Activated CD4-positive, CD25-positive, alpha-beta regulatory T cell treated with anti-CD3 and anti-CD28 coated beads, Interleukin-2, amount 50 U/mL, for 24 hours (primary cell): ENCODE results near the gene MAPRE2.
A peak's percentile ranks its signal among the peaks of the same experiment; 100 is the strongest.
"Not testable (repeated sequence)": the region's sequence is repeated elsewhere in the genome, so short reads cannot be mapped to it uniquely, and the experiment has no call there.

Experiments used
- ATAC-seq, 2 donors: fragments of 150-1000 bp; cut with Tn5 transposase; one replicate each; pipeline ENCODE4 v1.10.0; 2021; ENCODE audit warnings: mild to moderate bottlenecking in 1 of 2, moderate library complexity in 1 of 2

MAPRE2 gene

GRCh38 chr18:35127201-35127600, 86.0 kb downstream of the MAPRE2 start:
- no peak for ATAC-seq

DNA sequence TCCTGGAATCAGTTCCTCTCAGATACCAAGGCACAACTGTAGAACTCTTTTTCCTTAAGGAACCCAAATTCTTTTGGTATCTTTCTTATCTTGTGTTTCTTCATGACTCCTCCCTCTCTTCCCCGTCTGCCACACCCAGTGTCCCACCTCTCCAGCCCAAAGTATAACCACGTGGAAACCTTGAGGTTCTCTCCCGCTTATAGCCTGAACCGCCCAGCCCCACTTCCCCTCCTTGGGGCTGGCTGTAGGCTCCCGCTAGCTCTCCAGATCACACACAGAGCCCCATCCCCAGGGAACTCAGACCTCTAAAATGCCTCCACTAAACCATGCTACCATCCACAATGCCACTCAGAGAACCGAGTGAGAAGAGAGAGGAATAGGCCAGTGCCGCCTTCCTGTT, 87.5 kb downstream of the MAPRE2 start:
- ATAC-seq, result no peak

DNA sequence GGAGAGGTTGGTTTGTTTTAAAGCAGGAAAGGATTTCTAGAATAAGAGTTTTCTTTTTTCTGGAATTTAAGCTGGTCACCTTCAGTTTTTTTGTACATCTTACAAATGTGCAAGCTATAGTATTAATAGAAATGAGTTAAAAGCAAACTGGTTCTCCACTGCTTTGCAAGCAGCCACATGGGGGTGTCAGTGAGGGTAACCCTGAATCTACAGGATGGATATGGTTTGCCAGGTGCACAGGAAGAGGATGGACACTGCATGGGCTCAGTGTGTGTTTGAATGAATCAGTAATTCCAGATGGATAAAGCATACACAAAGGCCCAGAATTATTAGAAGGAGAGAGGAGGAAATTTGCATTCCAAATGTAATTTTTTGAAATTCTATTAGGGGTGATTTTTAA, 89.0 kb downstream of the MAPRE2 start:
- no peak for ATAC-seq

GRCh38 chr18:35131387-35132020, 90.3 kb downstream of the MAPRE2 start:
- no peak for ATAC-seq

GRCh38 chr18:35132021-35132902, 91.0 kb downstream of the MAPRE2 start:
- no peak for ATAC-seq

- peak in 1 of 2 donors; percentile 36 for ATAC-seq
Observed at GRCh38 chr18:35134190-35134730, 93.0 kb downstream of the MAPRE2 start.

DNA sequence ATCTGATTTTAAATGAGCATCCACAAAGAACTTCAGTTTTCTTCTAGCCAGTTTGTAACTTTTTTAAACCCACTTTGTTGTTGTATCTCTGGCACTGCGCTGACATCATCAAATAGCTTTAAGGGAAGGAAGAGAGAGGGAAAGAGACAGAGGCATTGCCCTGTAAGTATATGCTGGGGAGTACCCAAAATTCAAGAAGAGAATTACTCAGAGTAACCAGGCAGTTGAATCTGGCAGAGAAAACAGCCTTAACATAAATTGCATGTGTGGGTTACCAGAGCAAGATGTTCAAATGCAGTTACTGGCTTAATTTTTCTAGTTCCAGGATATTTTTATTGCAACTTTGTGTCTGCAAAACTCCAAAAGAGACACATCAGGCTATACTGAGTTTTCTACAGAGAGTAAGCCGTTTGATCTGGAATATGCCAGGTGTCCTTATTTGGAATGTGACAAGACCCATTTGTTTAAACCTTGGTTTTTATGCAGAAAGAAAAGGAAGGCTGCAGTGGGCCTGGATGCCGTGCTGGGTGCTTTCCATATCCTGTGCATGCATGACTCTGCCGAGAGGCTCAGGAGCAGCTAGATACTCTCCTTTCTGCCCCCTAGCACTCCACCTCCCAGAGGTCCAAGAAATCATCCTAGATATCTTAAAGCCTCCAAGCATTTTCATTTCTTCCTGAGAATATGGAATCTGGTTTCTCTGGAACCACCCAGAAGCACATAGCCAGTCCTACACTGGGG, 93.7 kb downstream of the MAPRE2 start:
- ATAC-seq, result no peak

GRCh38 chr18:35136248-35136647, 95.0 kb downstream of the MAPRE2 start:
- ATAC-seq, result no peak

GRCh38 chr18:35136885-35137284, 95.7 kb downstream of the MAPRE2 start:
- ATAC-seq, result no peak

GRCh38 chr18:35137632-35138031, 96.4 kb downstream of the MAPRE2 start:
- ATAC-seq, result no peak

GRCh38 chr18:35138773-35139172, 97.6 kb downstream of the MAPRE2 start:
- no peak for ATAC-seq

- no peak for ATAC-seq
Observed at GRCh38 chr18:35139517-35139916, 98.3 kb downstream of the MAPRE2 start.

GRCh38 chr18:35141077-35141476, 99.9 kb downstream of the MAPRE2 start:
- ATAC-seq, result no peak

DNA sequence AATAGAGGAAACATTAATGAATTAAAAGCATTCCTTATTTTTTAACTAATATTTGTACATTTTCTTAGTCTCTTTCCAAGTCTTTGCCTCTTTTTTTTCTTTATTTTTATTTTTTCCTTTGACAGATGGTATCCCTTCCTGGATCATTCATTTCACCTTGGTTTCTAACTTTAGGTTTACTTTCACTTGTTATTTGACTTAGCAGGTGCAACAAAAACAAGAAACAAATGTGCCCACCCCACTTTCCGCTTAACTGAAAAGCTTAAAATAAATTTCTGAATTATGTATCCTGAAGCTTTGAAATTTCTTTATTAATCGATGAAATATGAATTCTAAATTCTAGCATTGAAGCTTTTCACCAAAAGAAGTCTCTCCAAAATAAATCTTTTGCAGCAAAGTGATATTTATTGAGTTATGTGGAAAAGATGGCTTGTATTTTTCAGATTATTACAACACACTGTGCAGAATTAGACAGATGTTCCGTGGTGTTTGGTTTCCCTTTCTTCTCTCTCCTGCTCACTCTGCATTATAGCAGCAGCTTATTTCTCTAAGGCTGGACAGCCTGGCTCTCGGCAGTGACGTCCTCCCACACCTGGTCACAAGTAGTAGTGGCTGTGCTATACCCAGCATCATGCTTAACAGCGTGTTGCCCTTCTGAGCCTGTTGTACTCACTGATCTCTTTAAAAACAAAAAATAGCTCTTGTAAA, 100.5 kb downstream of the MAPRE2 start:
- no peak for ATAC-seq

GRCh38 chr18:35142275-35142615, 101.0 kb downstream of the MAPRE2 start:
- no peak for ATAC-seq

DNA sequence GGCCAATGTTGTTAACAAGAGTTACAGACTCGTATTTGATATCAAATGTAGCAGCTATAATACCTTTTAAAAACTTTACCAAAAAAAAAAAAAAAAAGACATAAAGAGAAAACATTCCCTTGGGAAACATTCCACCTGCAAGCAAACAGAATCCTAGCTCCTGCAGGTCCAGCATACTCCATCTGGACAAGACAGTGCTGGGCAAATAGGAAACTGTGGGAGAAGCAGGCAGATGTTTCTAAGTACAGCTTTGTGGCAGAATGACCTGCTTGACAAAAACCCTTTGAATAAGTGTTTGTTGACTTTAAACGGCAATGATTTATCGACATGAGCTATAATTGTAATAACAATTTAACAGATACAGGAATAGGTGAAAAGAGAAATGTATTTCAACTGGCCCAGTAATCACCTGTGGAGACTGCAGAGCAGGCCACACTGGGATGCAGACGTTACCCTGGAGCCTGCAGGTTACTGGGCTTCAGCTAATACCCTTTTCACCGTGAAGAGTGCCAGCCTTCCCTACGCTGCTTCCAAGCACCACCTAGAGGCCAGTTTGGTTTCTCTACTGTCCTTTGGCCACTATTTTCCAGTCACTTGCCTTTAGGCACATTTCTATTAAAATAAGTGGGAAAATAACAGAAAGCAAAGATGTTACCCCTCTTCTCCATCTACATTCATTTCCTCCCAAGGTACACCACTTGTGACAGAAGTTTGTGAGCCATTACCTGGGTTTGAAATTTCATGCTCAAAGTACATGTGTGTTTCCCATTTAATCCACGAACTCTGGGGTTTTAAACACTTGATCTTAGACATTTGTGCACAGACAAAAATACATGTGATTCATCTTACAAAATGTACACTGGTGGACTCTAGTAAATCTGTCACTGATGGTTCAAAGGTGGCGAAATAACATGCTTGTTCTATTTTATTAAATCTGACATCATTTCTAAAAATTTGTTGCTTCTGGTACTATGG, 102.7 kb downstream of the MAPRE2 start:
- peak in 1 of 2 donors; percentile 44 for ATAC-seq

GRCh38 chr18:35144698-35145097, 103.5 kb downstream of the MAPRE2 start:
- no peak for ATAC-seq

GRCh38 chr18:35150195-35150594, 109.0 kb downstream of the MAPRE2 start:
- not testable (repeated sequence) for ATAC-seq

- no peak for ATAC-seq
Observed at GRCh38 chr18:35153609-35154272, 112.5 kb downstream of the MAPRE2 start.

DNA sequence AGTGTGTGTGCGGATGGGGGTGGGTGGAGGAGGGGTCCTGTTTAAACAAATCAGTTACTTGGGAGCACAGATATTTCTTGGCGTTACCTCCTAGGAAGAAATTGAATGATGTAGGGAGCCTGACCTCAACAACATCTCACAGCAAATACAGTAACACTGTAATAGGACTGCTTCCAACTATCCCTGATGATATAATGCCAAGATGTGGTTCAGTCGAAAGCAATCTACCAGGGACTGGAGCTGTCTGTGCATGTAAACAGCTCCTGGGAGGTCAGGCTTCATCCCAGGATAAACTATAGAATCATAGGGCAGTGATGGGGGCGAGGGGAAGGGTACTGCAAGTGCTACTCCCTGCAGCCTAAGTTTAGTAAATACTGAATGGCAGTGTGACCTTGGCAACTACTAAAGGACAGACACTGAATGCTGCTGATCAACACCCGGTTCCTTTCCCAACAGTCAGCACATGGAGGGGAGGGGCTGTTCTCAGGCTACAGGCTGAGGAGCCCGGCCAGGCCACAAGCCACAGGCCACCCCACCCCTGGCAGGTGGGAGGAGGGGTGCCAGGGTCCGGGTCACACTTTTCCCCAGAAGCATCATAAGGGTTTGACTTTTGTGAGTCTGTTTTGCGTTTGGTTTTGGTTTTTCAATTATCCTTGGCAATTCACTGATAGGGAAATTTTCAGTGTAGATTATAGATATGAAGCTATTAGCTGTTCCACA, 114.3 kb downstream of the MAPRE2 start:
- ATAC-seq, result no peak
